ENCODE results near the gene DNAJC7. TPM values are rescaled to one million over a fixed set of nuclear protein-coding genes. Genes with fewer than 3 reads are reported as not detected.
A peak's percentile ranks its signal among the peaks of the same experiment; 100 is the strongest.

DNAJC7 gene
- total RNA-seq, 1 experiment from 2014 or later = 130 TPM

DNA sequence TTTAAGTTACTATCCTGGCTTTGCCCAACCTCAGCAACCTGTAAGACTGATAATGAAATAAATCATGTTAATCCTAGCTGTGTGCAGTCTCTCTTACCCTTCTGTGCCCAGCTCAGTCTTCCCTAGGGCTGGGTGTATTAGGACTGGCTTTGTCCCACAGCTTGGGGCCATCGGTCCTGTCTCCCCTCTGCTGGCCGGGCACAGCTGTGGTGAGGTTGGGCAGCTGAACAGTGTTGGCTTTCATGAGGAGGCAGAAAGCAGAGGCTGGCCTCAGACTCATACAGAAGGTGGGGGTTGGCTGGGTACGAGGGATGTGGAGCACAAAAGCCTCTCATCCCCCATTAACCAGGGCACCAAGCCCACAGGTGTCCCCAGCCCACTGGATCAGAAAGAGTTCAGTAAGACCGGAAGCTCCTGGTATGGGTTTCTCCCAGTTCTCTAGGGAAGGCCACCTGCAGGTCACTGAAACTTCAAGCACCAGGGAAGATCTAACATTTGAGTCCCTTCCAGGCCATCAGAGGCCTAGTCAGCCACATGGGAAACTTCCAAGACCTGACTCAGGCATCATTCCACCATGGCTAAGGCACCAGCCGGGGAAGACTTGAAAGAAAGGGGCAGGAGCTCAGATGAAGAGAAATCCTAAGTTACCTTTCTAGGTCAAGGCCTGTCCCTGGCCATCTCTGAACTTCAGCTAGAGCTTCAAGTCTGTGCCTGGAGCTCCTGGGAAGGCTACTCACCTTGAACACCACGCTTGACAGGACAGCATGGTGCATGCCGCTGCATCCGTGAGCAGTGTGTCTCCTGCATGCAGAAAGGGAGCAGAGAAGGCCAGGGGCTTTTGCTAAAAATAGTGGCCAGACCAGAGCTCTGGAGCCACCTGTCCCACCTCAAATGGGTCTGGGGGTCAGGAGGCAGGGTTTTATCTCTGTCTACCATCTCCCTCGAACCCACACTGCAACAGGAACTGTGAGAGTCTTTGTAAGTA, 41.8 kb downstream of the DNAJC7 start:
- H3K36me3 Mint-ChIP-seq (ENCODE audit: insufficient read depth, unreplicated experiment) = peaks cover 94% of the 10 kb centered on the region
- BruUV-seq (replicated peaks) = no TSS peak
- intact Hi-C loops (cut with micrococcal nuclease) = no loop called here
- H3K27me3 Mint-ChIP-seq (ENCODE audit: insufficient read depth, unreplicated experiment) = no peaks in the 10 kb centered on the region
- DNase-seq (ENCODE audit: unreplicated experiment) = no peak
- H3K4me1 Mint-ChIP-seq (ENCODE audit: insufficient read depth, unreplicated experiment) = no peaks in the 10 kb centered on the region
- no peaks in the 10 kb centered on the region for H3K9me3 Mint-ChIP-seq (ENCODE audit: unreplicated experiment)
- H3K4me3 Mint-ChIP-seq (ENCODE audit: unreplicated experiment) = no peak overlapping the region
- ChIA-PET CTCF (interaction anchor here (0.6 kb wide), 2 partner anchors 34 to 48 kb away, joined by 3 read pairs; no protein-coding TSS in a partner anchor), POLR2A (interaction anchor here (0.6 to 4.0 kb wide), 4 partner anchors 9 to 57 kb away, joined by 3 to 22 read pairs (median 6); partner anchors contain the start of genes ACLY and CNP)
- H3K27ac Mint-ChIP-seq (ENCODE audit: low read depth, unreplicated experiment) = no peak overlapping the region
- TF ChIP-seq, protein P1, sequence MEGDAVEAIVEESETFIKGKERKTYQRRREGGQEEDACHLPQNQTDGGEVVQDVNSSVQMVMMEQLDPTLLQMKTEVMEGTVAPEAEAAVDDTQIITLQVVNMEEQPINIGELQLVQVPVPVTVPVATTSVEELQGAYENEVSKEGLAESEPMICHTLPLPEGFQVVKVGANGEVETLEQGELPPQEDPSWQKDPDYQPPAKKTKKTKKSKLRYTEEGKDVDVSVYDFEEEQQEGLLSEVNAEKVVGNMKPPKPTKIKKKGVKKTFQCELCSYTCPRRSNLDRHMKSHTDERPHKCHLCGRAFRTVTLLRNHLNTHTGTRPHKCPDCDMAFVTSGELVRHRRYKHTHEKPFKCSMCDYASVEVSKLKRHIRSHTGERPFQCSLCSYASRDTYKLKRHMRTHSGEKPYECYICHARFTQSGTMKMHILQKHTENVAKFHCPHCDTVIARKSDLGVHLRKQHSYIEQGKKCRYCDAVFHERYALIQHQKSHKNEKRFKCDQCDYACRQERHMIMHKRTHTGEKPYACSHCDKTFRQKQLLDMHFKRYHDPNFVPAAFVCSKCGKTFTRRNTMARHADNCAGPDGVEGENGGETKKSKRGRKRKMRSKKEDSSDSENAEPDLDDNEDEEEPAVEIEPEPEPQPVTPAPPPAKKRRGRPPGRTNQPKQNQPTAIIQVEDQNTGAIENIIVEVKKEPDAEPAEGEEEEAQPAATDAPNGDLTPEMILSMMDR (IDR thresholded peaks at IDR 0.05; ENCODE audit: unreplicated experiment) = no peak

DNA sequence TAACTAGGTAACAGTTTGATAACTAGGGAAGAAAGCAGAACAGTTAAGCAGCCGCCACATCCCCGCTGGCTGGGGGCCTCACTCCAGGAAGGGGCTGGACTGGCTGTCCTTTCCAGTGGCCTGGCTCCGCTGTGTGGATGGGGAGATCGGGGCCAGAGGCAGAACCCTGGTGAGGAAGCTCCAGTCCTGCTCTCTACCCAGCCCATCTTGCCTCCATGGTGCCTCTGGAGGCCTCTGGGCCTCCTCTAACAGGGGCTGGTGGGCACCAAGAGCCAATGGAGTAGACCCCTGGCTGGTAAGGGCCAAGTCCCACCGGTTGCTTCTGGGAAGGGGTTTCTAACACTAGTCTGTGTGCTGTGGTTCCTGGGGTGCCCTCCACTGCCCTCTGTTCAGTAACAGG, 42.6 kb downstream of the DNAJC7 start:
- ChIA-PET POLR2A (interaction anchor here (0.6 to 4.0 kb wide), 5 partner anchors 8 to 110 kb away, joined by 3 to 22 read pairs (median 7); partner anchors contain the start of genes ACLY, CNP and KLHL11), CTCF (interaction anchor here (0.6 kb wide), 2 partner anchors 48 to 189 kb away, joined by 3 read pairs; no protein-coding TSS in a partner anchor)
- no peak overlapping the region for H3K4me3 Mint-ChIP-seq (ENCODE audit: unreplicated experiment)
- H3K27ac Mint-ChIP-seq (ENCODE audit: low read depth, unreplicated experiment) = no peak overlapping the region
- BruUV-seq (replicated peaks) = TSS peak; percentile 29
- TF ChIP-seq, protein P1 (IDR thresholded peaks at IDR 0.05; ENCODE audit: unreplicated experiment) = no peak
- no peaks in the 10 kb centered on the region for H3K9me3 Mint-ChIP-seq (ENCODE audit: unreplicated experiment)
- DNase-seq (ENCODE audit: unreplicated experiment) = no peak
- H3K36me3 Mint-ChIP-seq (ENCODE audit: insufficient read depth, unreplicated experiment) = peaks cover 89% of the 10 kb centered on the region
- H3K4me1 Mint-ChIP-seq (ENCODE audit: insufficient read depth, unreplicated experiment) = no peaks in the 10 kb centered on the region
- H3K27me3 Mint-ChIP-seq (ENCODE audit: insufficient read depth, unreplicated experiment) = no peaks in the 10 kb centered on the region
- intact Hi-C loops (cut with micrococcal nuclease) = no loop called here

DNA sequence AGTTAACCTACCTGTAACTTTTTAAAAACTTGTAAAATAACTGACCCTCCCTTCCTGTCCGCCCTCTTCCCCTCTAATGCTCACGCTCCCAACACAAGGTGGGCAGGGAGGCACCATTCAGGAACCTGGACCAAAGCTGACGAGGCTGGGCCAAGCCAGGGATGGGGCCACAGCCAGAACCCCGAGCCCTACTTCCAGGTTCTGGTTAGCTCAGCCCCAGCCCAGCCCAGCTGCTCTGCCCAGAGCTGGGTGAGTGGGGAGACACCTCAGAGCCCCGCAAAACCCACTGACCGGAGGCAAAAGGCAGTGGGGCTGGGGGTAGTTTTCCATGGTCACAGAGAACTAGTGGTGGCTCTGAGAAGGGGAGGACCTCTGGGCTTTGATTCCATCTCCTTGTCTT, 43.2 kb downstream of the DNAJC7 start:
- H3K9me3 Mint-ChIP-seq (ENCODE audit: unreplicated experiment) = no peaks in the 10 kb centered on the region
- peak overlapping the region; percentile 35 for H3K27ac Mint-ChIP-seq (ENCODE audit: low read depth, unreplicated experiment)

More for the DNA sequence above, 43.2 kb downstream of the DNAJC7 start:
- no TSS peak for BruUV-seq (replicated peaks)
- ChIA-PET POLR2A (interaction anchor here (0.7 to 4.0 kb wide), 5 partner anchors 7 to 109 kb away, joined by 3 to 22 read pairs (median 7); partner anchors contain the start of genes CNP and KLHL11), CTCF (interaction anchor here (0.6 kb wide), 1 partner anchor 189 kb away, joined by 3 read pairs; no protein-coding TSS in a partner anchor)
- H3K4me3 Mint-ChIP-seq (ENCODE audit: unreplicated experiment) = no peak overlapping the region
- no peak for DNase-seq (ENCODE audit: unreplicated experiment)
- H3K36me3 Mint-ChIP-seq (ENCODE audit: insufficient read depth, unreplicated experiment) = peaks cover 89% of the 10 kb centered on the region
- TF ChIP-seq, protein P1 (IDR thresholded peaks at IDR 0.05; ENCODE audit: unreplicated experiment) = no peak
- H3K27me3 Mint-ChIP-seq (ENCODE audit: insufficient read depth, unreplicated experiment) = no peaks in the 10 kb centered on the region
- intact Hi-C loops (cut with micrococcal nuclease) = no loop called here
- peaks cover under 1% of the 10 kb centered on the region for H3K4me1 Mint-ChIP-seq (ENCODE audit: insufficient read depth, unreplicated experiment)
